ENCODE data around the gene SLC15A4. TPM values are rescaled to one million over a fixed set of nuclear protein-coding genes. Genes with fewer than 3 reads are reported as not detected.

The SLC15A4 gene
- total RNA-seq (12.4 TPM), polyA plus RNA-seq (1 to 10 TPM; 1.7 to 6.0 (median 2.5) TPM)

GRCh38 chr12:128823916-128824839 is at the start of gene SLC15A4:
TSS of gene SLC15A4 (minus strand) at chr12:128823958. CDS start at chr12:128823943, 15 bp downstream.
- Mint-ChIP-seq H3K9me3 (no peaks in the 10 kb centered on the region), H3K27ac (peak within 1 kb of the TSS; percentile 26 to 75 (median 46)), H3K4me3 (peak within 1 kb of the TSS; percentile 85 to 93 (median 90)), H3K4me1 (peaks cover 9 to 37% (median 29%) of the 10 kb centered on the region in 4 donors), H3K27me3 (no peaks in the 10 kb centered on the region), H3K36me3 (peaks cover 13% of the 10 kb centered on the region)
- H3K36me3 ChIP-seq (ENCODE audit: control insufficient read depth, insufficient read depth, low read length) = peaks cover 2% of the 10 kb centered on the region
- peaks cover 29% of the 10 kb centered on the region for H3K4me1 ChIP-seq (ENCODE audit: control insufficient read depth, insufficient read depth, low read length, poor library complexity, severe bottlenecking)
- ATAC-seq (ENCODE audit: low read depth in 2 of 2) = peak; percentile 89 to 92
- H3K4me3 ChIP-seq (ENCODE audit: low read depth, low read length) = peak within 1 kb of the TSS; percentile 62
- H3K9me3 ChIP-seq (ENCODE audit: control insufficient read depth in 2 of 2, low read length in 2 of 2) = no peaks in the 10 kb centered on the region
- no peak within 1 kb of the TSS for H3K27ac ChIP-seq (ENCODE audit: insufficient read depth, low read length, poor library complexity, severe bottlenecking)
- peaks cover 4% of the 10 kb centered on the region for H3K27me3 ChIP-seq (ENCODE audit: control insufficient read depth, insufficient read depth, low read length)
- DNase-seq = peak; percentile 81 to 95 (median 88)

GRCh38 chr12:128872303-128872702 is 48.5 kb upstream of the SLC15A4 start:
- no peak for ATAC-seq (ENCODE audit: low read depth in 2 of 2)
- no peaks in the 10 kb centered on the region for H3K36me3 ChIP-seq (ENCODE audit: control insufficient read depth, insufficient read depth, low read length)

GRCh38 chr12:128871516-128871892 is 47.7 kb upstream of the SLC15A4 start:
- Mint-ChIP-seq H3K4me1 (no peaks in the 10 kb centered on the region), H3K36me3 (no peaks in the 10 kb centered on the region), H3K4me3 (no peak overlapping the region), H3K27ac (no peak overlapping the region), H3K9me3 (peaks cover 0 to 11% (median 5%) of the 10 kb centered on the region in 7 donors), H3K27me3 (no peaks in the 10 kb centered on the region)
- H3K4me3 ChIP-seq (ENCODE audit: low read depth, low read length) = no peak overlapping the region
- H3K9me3 ChIP-seq (ENCODE audit: control insufficient read depth in 2 of 2, low read length in 2 of 2) = peaks cover 3 to 4% of the 10 kb centered on the region in 2 experiments
- no peak overlapping the region for H3K27ac ChIP-seq (ENCODE audit: insufficient read depth, low read length, poor library complexity, severe bottlenecking)
- DNase-seq = no peak
- no peaks in the 10 kb centered on the region for H3K27me3 ChIP-seq (ENCODE audit: control insufficient read depth, insufficient read depth, low read length)
- H3K36me3 ChIP-seq (ENCODE audit: control insufficient read depth, insufficient read depth, low read length) = no peaks in the 10 kb centered on the region
- no peak for ATAC-seq (ENCODE audit: low read depth in 2 of 2)
- no peaks in the 10 kb centered on the region for H3K4me1 ChIP-seq (ENCODE audit: control insufficient read depth, insufficient read depth, low read length, poor library complexity, severe bottlenecking)

More at GRCh38 chr12:128872303-128872702, 48.5 kb upstream of the SLC15A4 start:
- no peak for DNase-seq
- Mint-ChIP-seq H3K27me3 (no peaks in the 10 kb centered on the region), H3K4me1 (no peaks in the 10 kb centered on the region), H3K4me3 (no peak overlapping the region), H3K9me3 (peaks cover under 1 to 19% (median 5%) of the 10 kb centered on the region in 7 donors), H3K36me3 (no peaks in the 10 kb centered on the region), H3K27ac (no peak overlapping the region)
- Histone ChIP-seq H3K4me1 (ENCODE audit: control insufficient read depth, insufficient read depth, low read length, poor library complexity, severe bottlenecking) (no peaks in the 10 kb centered on the region), H3K9me3 (ENCODE audit: control insufficient read depth in 2 of 2, low read length in 2 of 2) (peaks cover 11 to 12% of the 10 kb centered on the region in 2 experiments), H3K27ac (ENCODE audit: insufficient read depth, low read length, poor library complexity, severe bottlenecking) (no peak overlapping the region), H3K4me3 (ENCODE audit: low read depth, low read length) (no peak overlapping the region), H3K27me3 (ENCODE audit: control insufficient read depth, insufficient read depth, low read length) (no peaks in the 10 kb centered on the region)

GRCh38 chr12:128867466-128867865 is 43.7 kb upstream of the SLC15A4 start:
- Mint-ChIP-seq H3K27me3 (no peaks in the 10 kb centered on the region), H3K9me3 (peaks cover 0 to 7% (median 1%) of the 10 kb centered on the region in 7 donors), H3K4me1 (no peaks in the 10 kb centered on the region), H3K27ac (no peak overlapping the region), H3K4me3 (no peak overlapping the region), H3K36me3 (no peaks in the 10 kb centered on the region)
- DNase-seq = no peak
- no peaks in the 10 kb centered on the region for H3K36me3 ChIP-seq (ENCODE audit: control insufficient read depth, insufficient read depth, low read length)
- H3K27ac ChIP-seq (ENCODE audit: insufficient read depth, low read length, poor library complexity, severe bottlenecking) = no peak overlapping the region
- no peak for ATAC-seq (ENCODE audit: low read depth in 2 of 2)
- no peaks in the 10 kb centered on the region for H3K4me1 ChIP-seq (ENCODE audit: control insufficient read depth, insufficient read depth, low read length, poor library complexity, severe bottlenecking)
- no peaks in the 10 kb centered on the region for H3K27me3 ChIP-seq (ENCODE audit: control insufficient read depth, insufficient read depth, low read length)
- no peak overlapping the region for H3K4me3 ChIP-seq (ENCODE audit: low read depth, low read length)
- H3K9me3 ChIP-seq (ENCODE audit: control insufficient read depth in 2 of 2, low read length in 2 of 2) = no peaks in the 10 kb centered on the region

- H3K27me3 Mint-ChIP-seq = no peaks in the 10 kb centered on the region
- ATAC-seq (ENCODE audit: low read depth in 2 of 2) (no peak), DNase-seq (no peak)
- no peaks in the 10 kb centered on the region for H3K9me3 ChIP-seq (ENCODE audit: control insufficient read depth in 2 of 2, low read length in 2 of 2)
- no peak overlapping the region for H3K27ac Mint-ChIP-seq
- H3K36me3 Mint-ChIP-seq = no peaks in the 10 kb centered on the region
- no peak overlapping the region for H3K4me3 ChIP-seq (ENCODE audit: low read depth, low read length)
- no peak overlapping the region for H3K4me3 Mint-ChIP-seq
- H3K9me3 Mint-ChIP-seq = peaks cover 0 to 2% (median 0%) of the 10 kb centered on the region in 7 donors
- no peak overlapping the region for H3K27ac ChIP-seq (ENCODE audit: insufficient read depth, low read length, poor library complexity, severe bottlenecking)
- H3K4me1 ChIP-seq (ENCODE audit: control insufficient read depth, insufficient read depth, low read length, poor library complexity, severe bottlenecking) = no peaks in the 10 kb centered on the region
- H3K27me3 ChIP-seq (ENCODE audit: control insufficient read depth, insufficient read depth, low read length) = no peaks in the 10 kb centered on the region
- H3K4me1 Mint-ChIP-seq = no peaks in the 10 kb centered on the region
- no peaks in the 10 kb centered on the region for H3K36me3 ChIP-seq (ENCODE audit: control insufficient read depth, insufficient read depth, low read length)
These were observed 40.9 kb upstream of the SLC15A4 start for GRCh38 chr12:128864516-128865186.

GRCh38 chr12:128863957-128864356 is 40.2 kb upstream of the SLC15A4 start:
- Histone ChIP-seq H3K36me3 (ENCODE audit: control insufficient read depth, insufficient read depth, low read length) (no peaks in the 10 kb centered on the region), H3K4me3 (ENCODE audit: low read depth, low read length) (no peak overlapping the region), H3K4me1 (ENCODE audit: control insufficient read depth, insufficient read depth, low read length, poor library complexity, severe bottlenecking) (no peaks in the 10 kb centered on the region), H3K27me3 (ENCODE audit: control insufficient read depth, insufficient read depth, low read length) (no peaks in the 10 kb centered on the region), H3K9me3 (ENCODE audit: control insufficient read depth in 2 of 2, low read length in 2 of 2) (no peaks in the 10 kb centered on the region), H3K27ac (ENCODE audit: insufficient read depth, low read length, poor library complexity, severe bottlenecking) (no peak overlapping the region)
- Mint-ChIP-seq H3K27me3 (no peaks in the 10 kb centered on the region), H3K9me3 (peaks cover 0 to 2% (median 0%) of the 10 kb centered on the region in 7 donors), H3K36me3 (no peaks in the 10 kb centered on the region), H3K4me1 (no peaks in the 10 kb centered on the region), H3K4me3 (no peak overlapping the region), H3K27ac (no peak overlapping the region)
- DNase-seq (no peak), ATAC-seq (ENCODE audit: low read depth in 2 of 2) (no peak)

GRCh38 chr12:128861226-128862016 is 37.7 kb upstream of the SLC15A4 start:
- Histone ChIP-seq H3K9me3 (ENCODE audit: control insufficient read depth in 2 of 2, low read length in 2 of 2) (no peaks in the 10 kb centered on the region), H3K36me3 (ENCODE audit: control insufficient read depth, insufficient read depth, low read length) (no peaks in the 10 kb centered on the region), H3K4me1 (ENCODE audit: control insufficient read depth, insufficient read depth, low read length, poor library complexity, severe bottlenecking) (no peaks in the 10 kb centered on the region), H3K27ac (ENCODE audit: insufficient read depth, low read length, poor library complexity, severe bottlenecking) (no peak overlapping the region), H3K27me3 (ENCODE audit: control insufficient read depth, insufficient read depth, low read length) (no peaks in the 10 kb centered on the region), H3K4me3 (ENCODE audit: low read depth, low read length) (no peak overlapping the region)
- Mint-ChIP-seq H3K9me3 (peaks cover 0 to 2% (median 0%) of the 10 kb centered on the region in 7 donors), H3K36me3 (no peaks in the 10 kb centered on the region), H3K27ac (no peak overlapping the region), H3K4me3 (no peak overlapping the region), H3K4me1 (no peaks in the 10 kb centered on the region), H3K27me3 (peaks cover 12% of the 10 kb centered on the region)
- DNase-seq (no peak), ATAC-seq (ENCODE audit: low read depth in 2 of 2) (no peak)

All from CD4-positive, CD25-positive, alpha-beta regulatory T cell (primary cell).